Trophoblast cell (in vitro differentiated cells and primary cell): ENCODE results near the gene ST8SIA5.

Experiments used
- DNase-seq, 2 donors: peaks; one replicate each; pipeline ENCODE4 v3.0.0-alpha.2; 2016
- H2AFZ ChIP-seq: 2 replicates; pipeline ENCODE4 v1.6.1; 2013; ENCODE audit warnings: low read length, moderate library complexity, mild to moderate bottlenecking; ENCODE audit not compliant: insufficient read depth, poor library complexity
- H2AK5ac ChIP-seq: 2 replicates; pipeline ENCODE4 v1.6.1; 2013; ENCODE audit warnings: mild to moderate bottlenecking, low read length
- H2BK120ac ChIP-seq: 2 replicates; pipeline ENCODE4 v1.6.1; 2013; ENCODE audit warnings: low read length, mild to moderate bottlenecking, moderate library complexity; ENCODE audit not compliant: insufficient read depth, poor library complexity
- H2BK12ac ChIP-seq: 2 replicates; pipeline ENCODE4 v1.6.1; 2013; ENCODE audit warnings: mild to moderate bottlenecking, low read length, moderate library complexity
- H2BK5ac ChIP-seq: 2 replicates; pipeline ENCODE4 v1.6.1; 2013; ENCODE audit warnings: low read length, low read depth, moderate library complexity, mild to moderate bottlenecking; ENCODE audit not compliant: poor library complexity
- H3K14ac ChIP-seq: 2 replicates; pipeline ENCODE4 v1.6.1; 2013; ENCODE audit warnings: mild to moderate bottlenecking, low read length
- H3K18ac ChIP-seq: 2 replicates; pipeline ENCODE4 v1.6.1; 2013; ENCODE audit warnings: mild to moderate bottlenecking, low read length
- H3K23ac ChIP-seq: 2 replicates; pipeline ENCODE4 v1.6.1; 2013; ENCODE audit warnings: low read length
- H3K27ac ChIP-seq: 2 replicates; pipeline ENCODE4 v1.5.1; 2013; ENCODE audit warnings: low read depth, mild to moderate bottlenecking, inconsistent platforms, low read length, moderate library complexity
- H3K27me3 ChIP-seq: 2 replicates; pipeline ENCODE4 v1.6.1; 2013; ENCODE audit warnings: inconsistent platforms, mild to moderate bottlenecking, low read length, moderate library complexity; ENCODE audit not compliant: insufficient read depth
- H3K36me3 ChIP-seq, 2 experiments: 1 replicate in 1 of 2; 2 replicates in 1 of 2; pipeline ENCODE4 v1.6.1; 2013; ENCODE audit warnings: low read length in 2 of 2, mild to moderate bottlenecking in 2 of 2, moderate library complexity in 1 of 2; ENCODE audit not compliant: insufficient read depth in 2 of 2, control insufficient read depth in 1 of 2
- H3K4ac ChIP-seq: 2 replicates; pipeline ENCODE4 v1.6.1; 2013; ENCODE audit warnings: low read depth, mild to moderate bottlenecking, low read length, moderate library complexity
- H3K4me1 ChIP-seq, 2 experiments: 1 replicate in 1 of 2; 2 replicates in 1 of 2; pipeline ENCODE4 v1.6.1; 2013; ENCODE audit warnings: low read length in 2 of 2, mild to moderate bottlenecking in 2 of 2, moderate library complexity in 1 of 2; ENCODE audit not compliant: insufficient read depth in 2 of 2, control insufficient read depth in 1 of 2
- H3K4me2 ChIP-seq: 2 replicates; pipeline ENCODE4 v1.6.1; 2013; ENCODE audit warnings: inconsistent platforms, mild to moderate bottlenecking, low read length, moderate library complexity
- H3K4me3 ChIP-seq: 2 replicates; pipeline ENCODE4 v1.5.1; 2013; ENCODE audit warnings: mild to moderate bottlenecking, low read depth, low read length, inconsistent platforms
- H3K79me1 ChIP-seq: one replicate; pipeline ENCODE4 v1.6.1; 2013; ENCODE audit warnings: low read length
- H3K79me2 ChIP-seq: 2 replicates; pipeline ENCODE4 v1.6.1; 2013; ENCODE audit warnings: low read length, mild to moderate bottlenecking; ENCODE audit not compliant: control insufficient read depth, insufficient read depth, poor library complexity
- H3K9ac ChIP-seq: 2 replicates; pipeline ENCODE4 v1.6.1; 2013; ENCODE audit warnings: mild to moderate bottlenecking, low read length
- H3K9me3 ChIP-seq: 2 replicates; pipeline ENCODE4 v1.6.1; 2013; ENCODE audit warnings: low read depth, mild to moderate bottlenecking, control low read depth, inconsistent platforms, low read length; ENCODE audit not compliant: insufficient read depth
- H4K12ac ChIP-seq: 2 replicates; pipeline ENCODE4 v1.6.1; 2013; ENCODE audit warnings: low read depth, mild to moderate bottlenecking, low read length, moderate library complexity
- H4K8ac ChIP-seq: 2 replicates; pipeline ENCODE4 v1.6.1; 2013; ENCODE audit warnings: low read depth, mild to moderate bottlenecking, low read length, moderate library complexity
- H4K91ac ChIP-seq: one replicate; pipeline ENCODE4 v1.6.1; 2013; ENCODE audit warnings: low read depth, mild to moderate bottlenecking, low read length, moderate library complexity
- WGBS: extraction: QIAGEN DNeasy Blood & Tissue Kit; methylation state at CpG from one replicate; pipeline ENCODE4 v1.1.7; 2013; ENCODE audit warnings: missing lambda C conversion rate; ENCODE audit not compliant: insufficient read length, insufficient coverage; ENCODE audit errors: extremely low coverage; 5-methylcytosine and 5-hydroxymethylcytosine counted together

The ST8SIA5 gene

GRCh38 chr18:46732201-46732600 is 24.7 kb downstream of the ST8SIA5 start:
- no peak overlapping the region for H3K14ac ChIP-seq
- no peak for DNase-seq
- H2BK12ac ChIP-seq = no peak overlapping the region
- H3K36me3 ChIP-seq = no peaks in the 10 kb centered on the region
- no peak overlapping the region for H3K4me3 ChIP-seq
- no peak overlapping the region for H3K18ac ChIP-seq
- no CpG with 5 or more reads among the region's 2 CpGs for WGBS
- no peaks in the 10 kb centered on the region for H3K27me3 ChIP-seq
- no peaks in the 10 kb centered on the region for H3K4me1 ChIP-seq
- H4K8ac ChIP-seq = no peak overlapping the region
- peaks cover 23% of the 10 kb centered on the region for H3K9me3 ChIP-seq
- no peaks in the 10 kb centered on the region for H3K79me1 ChIP-seq
- H2AFZ ChIP-seq = no peak overlapping the region
- H3K4ac ChIP-seq = no peak overlapping the region
- no peak overlapping the region for H3K4me2 ChIP-seq
- no peak overlapping the region for H2BK5ac ChIP-seq
- H2AK5ac ChIP-seq = no peak overlapping the region
- H4K91ac ChIP-seq = no peak overlapping the region
- H3K27ac ChIP-seq = no peak overlapping the region
- no peak overlapping the region for H3K23ac ChIP-seq
- H2BK120ac ChIP-seq = no peak overlapping the region
- H3K79me2 ChIP-seq = no peaks in the 10 kb centered on the region
- H3K9ac ChIP-seq = no peak overlapping the region
- no peak overlapping the region for H4K12ac ChIP-seq

- no peak overlapping the region for H2AFZ ChIP-seq
- no peak overlapping the region for H4K8ac ChIP-seq
- no peak overlapping the region for H3K4me3 ChIP-seq
- H2BK120ac ChIP-seq = no peak overlapping the region
- no peak overlapping the region for H3K4ac ChIP-seq
- no peak overlapping the region for H3K9ac ChIP-seq
- no peak overlapping the region for H3K23ac ChIP-seq
- no peaks in the 10 kb centered on the region for H3K27me3 ChIP-seq
- H2AK5ac ChIP-seq = no peak overlapping the region
- no peak overlapping the region for H4K91ac ChIP-seq
- H2BK5ac ChIP-seq = no peak overlapping the region
- no peaks in the 10 kb centered on the region for H3K4me1 ChIP-seq
- H3K18ac ChIP-seq = no peak overlapping the region
- no peaks in the 10 kb centered on the region for H3K36me3 ChIP-seq
- H3K27ac ChIP-seq = no peak overlapping the region
- H3K4me2 ChIP-seq = no peak overlapping the region
- no CpG with 5 or more reads among the region's 8 CpGs for WGBS
- H3K79me1 ChIP-seq = no peaks in the 10 kb centered on the region
- H3K9me3 ChIP-seq = peaks cover 23% of the 10 kb centered on the region
- no peak overlapping the region for H4K12ac ChIP-seq
- no peaks in the 10 kb centered on the region for H3K79me2 ChIP-seq
- no peak overlapping the region for H3K14ac ChIP-seq
- no peak overlapping the region for H2BK12ac ChIP-seq
- DNase-seq = no peak
Observed at GRCh38 chr18:46731316-46731715, 25.5 kb downstream of the ST8SIA5 start.

GRCh38 chr18:46728219-46728930 is 28.5 kb downstream of the ST8SIA5 start:
- Histone ChIP-seq H3K79me1 (no peaks in the 10 kb centered on the region), H3K27me3 (no peaks in the 10 kb centered on the region), H4K8ac (no peak overlapping the region), H2AFZ (no peak overlapping the region), H3K79me2 (no peaks in the 10 kb centered on the region), H3K23ac (no peak overlapping the region), H4K12ac (no peak overlapping the region), H3K14ac (no peak overlapping the region), H4K91ac (no peak overlapping the region), H3K36me3 (no peaks in the 10 kb centered on the region), H3K9ac (no peak overlapping the region), H3K4ac (no peak overlapping the region), H3K4me3 (no peak overlapping the region), H3K27ac (no peak overlapping the region), H2BK120ac (no peak overlapping the region), H3K9me3 (peaks cover 17% of the 10 kb centered on the region), H3K18ac (no peak overlapping the region), H2BK5ac (no peak overlapping the region), H2AK5ac (no peak overlapping the region), H2BK12ac (no peak overlapping the region), H3K4me2 (no peak overlapping the region), H3K4me1 (no peaks in the 10 kb centered on the region)
- no peak for DNase-seq
- no CpG with 5 or more reads among the region's 6 CpGs for WGBS

GRCh38 chr18:46727177-46727576 is 29.7 kb downstream of the ST8SIA5 start:
- Histone ChIP-seq H3K4me2 (no peak overlapping the region), H3K4me1 (no peaks in the 10 kb centered on the region), H4K91ac (no peak overlapping the region), H3K18ac (no peak overlapping the region), H2AK5ac (no peak overlapping the region), H3K9ac (no peak overlapping the region), H3K23ac (no peak overlapping the region), H4K12ac (no peak overlapping the region), H3K27me3 (no peaks in the 10 kb centered on the region), H3K79me2 (no peaks in the 10 kb centered on the region), H3K4ac (no peak overlapping the region), H2AFZ (no peak overlapping the region), H3K79me1 (no peaks in the 10 kb centered on the region), H2BK5ac (no peak overlapping the region), H2BK120ac (no peak overlapping the region), H3K14ac (no peak overlapping the region), H2BK12ac (no peak overlapping the region), H3K27ac (no peak overlapping the region), H3K9me3 (peaks cover 17% of the 10 kb centered on the region), H4K8ac (no peak overlapping the region), H3K4me3 (no peak overlapping the region), H3K36me3 (no peaks in the 10 kb centered on the region)
- DNase-seq = no peak
- no CpG with 5 or more reads among the region's 1 CpG for WGBS
